CD14-positive monocyte (primary cell): Measurements from ENCODE around the gene DTNA. TPM values are rescaled to one million over a fixed set of nuclear protein-coding genes. Genes with fewer than 3 reads are reported as not detected.

ENCODE experiments used
- DNase-seq, 3 donors: peaks; one replicate each; pipeline ENCODE4 v3.0.0-alpha.2; 2011 to 2022
- H2AFZ ChIP-seq: 2 replicates; pipeline ENCODE4 v1.6.0; 2012; ENCODE audit warnings: mild to moderate bottlenecking, low read depth, low read length, inconsistent platforms; ENCODE audit not compliant: insufficient read depth, poor library complexity, severe bottlenecking
- H3K27ac ChIP-seq, 2 donors: 1 replicate in 1 of 2; 2 replicates in 1 of 2; pipeline ENCODE4 v1.5.1; 2012 to 2013; ENCODE audit warnings: low read length in 2 of 2, control low read depth in 1 of 2, inconsistent platforms in 1 of 2, low read depth in 1 of 2, mild to moderate bottlenecking in 1 of 2
- H3K27me3 ChIP-seq, 2 donors: one replicate each; pipeline versions ENCODE4 v1.6.0 to v1.6.1; 2011 to 2013; ENCODE audit warnings: low read length in 2 of 2; ENCODE audit not compliant: control insufficient read depth in 2 of 2, insufficient read depth in 2 of 2
- H3K36me3 ChIP-seq, 2 donors: replicated peaks in 1 of 2; 1 replicate in 1 of 2; 2 replicates in 1 of 2; pipeline versions ENCODE4 v1.5.1 to v1.6.1; 2012 to 2013; ENCODE audit warnings: low read length in 2 of 2, control low read depth in 1 of 2, inconsistent platforms in 1 of 2, mild to moderate bottlenecking in 1 of 2; ENCODE audit not compliant: insufficient read depth in 2 of 2, control insufficient read depth in 1 of 2
- H3K4me1 ChIP-seq, 2 donors: 1 replicate in 1 of 2; 2 replicates in 1 of 2; pipeline versions ENCODE4 v1.5.1 to v1.6.1; 2012 to 2013; ENCODE audit warnings: low read length in 2 of 2, control low read depth in 1 of 2, inconsistent platforms in 1 of 2, mild to moderate bottlenecking in 1 of 2, moderate library complexity in 1 of 2; ENCODE audit not compliant: insufficient read depth in 2 of 2, control insufficient read depth in 1 of 2
- H3K4me2 ChIP-seq: replicated peaks from 2 replicates; pipeline ENCODE3; 2012; ENCODE audit warnings: low read length, moderate library complexity, mild to moderate bottlenecking; ENCODE audit not compliant: poor library complexity, severe bottlenecking; ENCODE audit errors: extremely low read depth
- H3K4me3 ChIP-seq, 3 experiments: fragments of 200-600 bp in 1 of 3; sonication (generic) in 1 of 3; replicated peaks in 1 of 3; 1 replicate in 2 of 3; 2 replicates in 1 of 3; pipeline ENCODE4 v1.5.1; 2011 to 2013; ENCODE audit warnings: low read length in 3 of 3, mild to moderate bottlenecking in 3 of 3, control low read depth in 2 of 3, low read depth in 2 of 3, inconsistent platforms in 1 of 3, moderate library complexity in 1 of 3
- H3K79me2 ChIP-seq: 2 replicates; pipeline ENCODE4 v1.6.0; 2012; ENCODE audit warnings: mild to moderate bottlenecking, control low read depth, inconsistent platforms, low read length, moderate library complexity; ENCODE audit not compliant: insufficient read depth
- H3K9ac ChIP-seq: 2 replicates; pipeline ENCODE4 v1.6.0; 2017; ENCODE audit warnings: low read length, mild to moderate bottlenecking; ENCODE audit not compliant: insufficient read depth, poor library complexity, severe bottlenecking
- H3K9me3 ChIP-seq, 2 donors: replicated peaks in 1 of 2; 1 replicate in 1 of 2; 2 replicates in 1 of 2; pipeline versions ENCODE4 v1.5.1 to v1.6.1; 2012 to 2013; ENCODE audit warnings: low read length in 2 of 2, control low read depth in 1 of 2; ENCODE audit not compliant: control insufficient read depth in 1 of 2, insufficient read depth in 1 of 2
- H4K20me1 ChIP-seq: 2 replicates; pipeline ENCODE4 v1.6.0; 2012; ENCODE audit warnings: mild to moderate bottlenecking, low read length, control low read depth, moderate library complexity; ENCODE audit not compliant: insufficient read depth
- H3K27ac Mint-ChIP-seq, 7 donors: one replicate each; pipeline ENCODE4 v1.8.0; 2020; ENCODE audit warnings: mild to moderate bottlenecking in 7 of 7, mixed read lengths in 7 of 7, moderate library complexity in 6 of 7, inconsistent platforms in 2 of 7
- H3K27me3 Mint-ChIP-seq, 3 donors: one replicate each; pipeline ENCODE4 v1.8.0; 2021 to 2022; ENCODE audit warnings: low read depth in 3 of 3, mild to moderate bottlenecking in 3 of 3, mixed read lengths in 3 of 3, moderate library complexity in 3 of 3, inconsistent platforms in 1 of 3
- H3K36me3 Mint-ChIP-seq, 2 donors: one replicate each; pipeline ENCODE4 v1.8.0; 2020; ENCODE audit warnings: mixed read lengths in 2 of 2, inconsistent platforms in 1 of 2, mild to moderate bottlenecking in 1 of 2
- H3K4me1 Mint-ChIP-seq: one replicate; pipeline ENCODE4 v1.8.0; 2020; ENCODE audit warnings: mild to moderate bottlenecking, mixed read lengths
- H3K4me3 Mint-ChIP-seq, 2 donors: one replicate each; pipeline ENCODE4 v1.8.0; 2020; ENCODE audit warnings: mild to moderate bottlenecking in 2 of 2, mixed read lengths in 2 of 2, moderate library complexity in 1 of 2
- H3K9me3 Mint-ChIP-seq, 7 donors: one replicate each; pipeline ENCODE4 v1.8.0; 2020 to 2022; ENCODE audit warnings: mixed read lengths in 7 of 7, mild to moderate bottlenecking in 6 of 7, moderate library complexity in 6 of 7, inconsistent platforms in 2 of 7
- WGBS: methylation state at CpG from one replicate; pipeline ENCODE4 v1.1.5; 2013; ENCODE audit warnings: missing lambda C conversion rate; ENCODE audit not compliant: insufficient coverage; 5-methylcytosine and 5-hydroxymethylcytosine counted together
- intact Hi-C, 2 donors: fragments of 100-400 bp; cut with micrococcal nuclease; formaldehyde crosslinking; loops; one replicate each; pipeline versions ENCODE4 v1.15.0 to v1.15.1; 2023
- polyA plus RNA-seq, 3 donors: library from polyadenylated mRNA; depleted of rRNA in 1 of 3; unstranded in 2 of 3; stranded (reverse) in 1 of 3; fragments of 300-500 nt in 2 of 3; fragments of >200 nt in 1 of 3; fragmentation: Illumina TruSeq in 2 of 3; gene quantifications; 1 replicate in 2 of 3; 2 replicates in 1 of 3; pipeline ENCODE4 v1.2.3, GENCODE V29; 2012 to 2021
- TF ChIP-seq, protein P1 (sequence below): fragments of 200-600 bp; IDR thresholded peaks from one replicate; pipeline ENCODE4 v1.8.0; 2022; ENCODE audit warnings: antibody characterized with exemption, mild to moderate bottlenecking

The DTNA gene
- polyA plus RNA-seq, 3 donors: 0.53 to 2.3 (median 0.76) TPM

DNA sequence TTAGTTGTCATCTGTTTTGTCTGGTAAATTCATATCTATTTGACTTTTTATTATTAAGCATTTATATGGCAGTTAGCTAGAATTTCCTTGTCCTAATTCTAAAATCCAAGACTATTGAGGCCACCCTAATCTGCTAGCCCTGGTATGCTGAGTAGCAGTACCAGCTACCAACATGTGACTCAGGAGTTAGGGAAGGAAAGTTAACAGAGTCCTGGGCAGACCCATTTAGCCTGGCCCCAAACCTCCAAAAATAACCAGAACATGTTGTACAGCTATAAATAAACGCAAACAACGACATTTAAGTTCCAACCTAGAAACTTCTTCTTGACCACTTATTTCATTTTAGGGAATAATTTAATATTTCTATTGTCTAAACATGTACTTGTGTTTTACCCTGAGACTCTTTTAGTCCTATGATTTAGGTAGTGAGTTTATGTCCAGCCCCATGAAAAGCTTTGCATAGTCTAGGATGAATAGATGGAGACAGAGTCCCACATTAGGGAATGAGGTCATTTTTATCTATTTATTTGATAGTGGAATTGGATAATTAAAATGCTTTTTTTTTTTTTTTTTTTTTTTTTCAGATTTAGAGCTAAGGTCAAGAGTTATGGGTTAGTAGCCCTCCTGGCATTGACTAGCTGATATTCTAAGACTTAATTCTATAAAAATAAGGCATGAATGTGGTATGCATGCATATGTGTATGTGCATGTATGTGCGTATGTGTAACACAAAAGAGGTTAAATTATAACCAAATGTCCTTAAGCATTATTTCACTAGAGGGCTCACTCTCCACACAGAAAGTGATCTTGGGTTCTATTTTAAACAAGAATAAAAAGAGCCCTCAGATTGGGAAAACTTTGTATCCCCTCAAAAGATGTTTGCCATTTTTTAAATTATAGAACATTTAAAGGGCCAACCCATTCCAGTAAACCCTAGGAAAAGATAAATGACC lies 171.1 kb downstream of the DTNA start:
- Histone ChIP-seq H3K4me2 (no peak overlapping the region), H4K20me1 (no peaks in the 10 kb centered on the region), H3K9ac (no peak overlapping the region), H3K9me3 (no peaks in the 10 kb centered on the region), H3K4me1 (no peaks in the 10 kb centered on the region), H3K79me2 (no peaks in the 10 kb centered on the region), H2AFZ (no peak overlapping the region), H3K36me3 (no peaks in the 10 kb centered on the region), H3K27me3 (no peaks in the 10 kb centered on the region), H3K4me3 (no peak overlapping the region), H3K27ac (no peak overlapping the region)
- TF ChIP-seq, protein P1, sequence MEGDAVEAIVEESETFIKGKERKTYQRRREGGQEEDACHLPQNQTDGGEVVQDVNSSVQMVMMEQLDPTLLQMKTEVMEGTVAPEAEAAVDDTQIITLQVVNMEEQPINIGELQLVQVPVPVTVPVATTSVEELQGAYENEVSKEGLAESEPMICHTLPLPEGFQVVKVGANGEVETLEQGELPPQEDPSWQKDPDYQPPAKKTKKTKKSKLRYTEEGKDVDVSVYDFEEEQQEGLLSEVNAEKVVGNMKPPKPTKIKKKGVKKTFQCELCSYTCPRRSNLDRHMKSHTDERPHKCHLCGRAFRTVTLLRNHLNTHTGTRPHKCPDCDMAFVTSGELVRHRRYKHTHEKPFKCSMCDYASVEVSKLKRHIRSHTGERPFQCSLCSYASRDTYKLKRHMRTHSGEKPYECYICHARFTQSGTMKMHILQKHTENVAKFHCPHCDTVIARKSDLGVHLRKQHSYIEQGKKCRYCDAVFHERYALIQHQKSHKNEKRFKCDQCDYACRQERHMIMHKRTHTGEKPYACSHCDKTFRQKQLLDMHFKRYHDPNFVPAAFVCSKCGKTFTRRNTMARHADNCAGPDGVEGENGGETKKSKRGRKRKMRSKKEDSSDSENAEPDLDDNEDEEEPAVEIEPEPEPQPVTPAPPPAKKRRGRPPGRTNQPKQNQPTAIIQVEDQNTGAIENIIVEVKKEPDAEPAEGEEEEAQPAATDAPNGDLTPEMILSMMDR: no peak
- Mint-ChIP-seq H3K4me3 (no peak overlapping the region), H3K36me3 (no peaks in the 10 kb centered on the region), H3K4me1 (peaks cover 2% of the 10 kb centered on the region), H3K9me3 (no peaks in the 10 kb centered on the region), H3K27me3 (no peaks in the 10 kb centered on the region), H3K27ac (no peak overlapping the region)
- no peak for DNase-seq
- intact Hi-C loops: no loop called here
- WGBS: no CpG with 5 or more reads among the region's 3 CpGs

DNA sequence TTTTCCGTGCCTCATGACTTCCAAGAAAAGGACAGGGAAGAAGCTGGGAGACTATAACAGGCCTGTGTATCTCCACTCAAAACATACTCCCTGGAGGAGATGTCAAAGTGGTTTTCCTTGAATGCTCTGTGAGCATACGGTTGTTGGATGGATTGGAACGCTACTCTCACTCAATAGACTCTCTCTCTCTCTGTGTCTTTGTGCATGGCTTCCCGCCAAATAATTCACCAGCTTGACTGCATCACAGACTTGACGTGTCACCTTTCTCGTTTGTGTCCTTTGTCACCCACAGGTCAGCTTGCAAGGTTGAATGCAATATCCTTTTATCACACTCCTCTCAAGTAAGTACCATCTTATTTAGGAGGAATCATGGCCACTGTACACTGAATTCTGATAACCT lies 174.3 kb downstream of the DTNA start:
- no peak for DNase-seq
- TF ChIP-seq, protein P1: no peak
- Mint-ChIP-seq H3K36me3 (no peaks in the 10 kb centered on the region), H3K4me1 (peaks cover 2% of the 10 kb centered on the region), H3K4me3 (no peak overlapping the region), H3K27me3 (no peaks in the 10 kb centered on the region), H3K9me3 (no peaks in the 10 kb centered on the region), H3K27ac (no peak overlapping the region)
- no peaks in the 10 kb centered on the region for H3K36me3 ChIP-seq
- no peak overlapping the region for H3K4me3 ChIP-seq
- no peak overlapping the region for H2AFZ ChIP-seq
- H4K20me1 ChIP-seq: no peaks in the 10 kb centered on the region
- no peaks in the 10 kb centered on the region for H3K79me2 ChIP-seq
- H3K27me3 ChIP-seq: no peaks in the 10 kb centered on the region
- intact Hi-C loops: no loop called here
- no peak overlapping the region for H3K27ac ChIP-seq
- WGBS: 92% methylated on average over 5 of the region's 6 CpGs
- H3K4me2 ChIP-seq: no peak overlapping the region
- no peak overlapping the region for H3K9ac ChIP-seq
- no peaks in the 10 kb centered on the region for H3K9me3 ChIP-seq
- H3K4me1 ChIP-seq: no peaks in the 10 kb centered on the region
